HEK293 (cell line): Measurements from ENCODE around the gene CEP104.

Experiments used
- GLI4 ChIP-seq: fragments of 450-650 bp; formaldehyde crosslinking; IDR thresholded peaks from 2 replicates; pipeline ENCODE4 v1.5.1; 2016; ENCODE audit warnings: missing biosample characterization, missing genetic modification characterization
- IKZF3 ChIP-seq: fragments of 450-650 bp; IDR thresholded peaks from 2 replicates; pipeline ENCODE4 v1.5.0; 2018; ENCODE audit warnings: missing biosample characterization, mild to moderate bottlenecking, missing genetic modification characterization, moderate library complexity
- KLF16 ChIP-seq: fragments of 450-650 bp; formaldehyde crosslinking; IDR thresholded peaks from 2 replicates; pipeline ENCODE4 v1.5.1; 2017; ENCODE audit warnings: missing biosample characterization, missing genetic modification characterization
- KLF7 ChIP-seq: fragments of 450-650 bp; formaldehyde crosslinking; IDR thresholded peaks from 2 replicates; pipeline ENCODE4 v1.5.1; 2016; ENCODE audit warnings: missing biosample characterization, missing genetic modification characterization, borderline replicate concordance
- KLF9 ChIP-seq: fragments of 450-650 bp; formaldehyde crosslinking; IDR thresholded peaks from 2 replicates; pipeline ENCODE4 v1.5.1; 2016; ENCODE audit warnings: missing biosample characterization, missing genetic modification characterization, low read depth
- RBAK ChIP-seq: fragments of 450-650 bp; formaldehyde crosslinking; IDR thresholded peaks from 2 replicates; pipeline ENCODE4 v1.5.1; 2016; ENCODE audit warnings: missing biosample characterization, missing genetic modification characterization
- SP2 ChIP-seq: fragments of 450-650 bp; formaldehyde crosslinking; IDR thresholded peaks from 2 replicates; pipeline ENCODE4 v1.5.1; 2016; ENCODE audit warnings: missing biosample characterization, missing genetic modification characterization
- SP3 ChIP-seq: fragments of 450-650 bp; formaldehyde crosslinking; IDR thresholded peaks from 2 replicates; pipeline ENCODE4 v1.5.1; 2016; ENCODE audit warnings: missing biosample characterization, missing genetic modification characterization
- YY2 ChIP-seq: fragments of 450-650 bp; formaldehyde crosslinking; IDR thresholded peaks from 2 replicates; pipeline ENCODE4 v1.5.1; 2016; ENCODE audit warnings: missing biosample characterization, missing genetic modification characterization
- ZBTB20 ChIP-seq: fragments of 450-650 bp; formaldehyde crosslinking; IDR thresholded peaks from 2 replicates; pipeline ENCODE4 v1.5.1; 2016; ENCODE audit warnings: missing biosample characterization, missing genetic modification characterization
- ZFHX2 ChIP-seq: fragments of 450-650 bp; formaldehyde crosslinking; conservative IDR thresholded peaks from 2 replicates; pipeline ENCODE4 v1.5.1; 2016; ENCODE audit warnings: missing biosample characterization, missing genetic modification characterization
- ZFP69B ChIP-seq: fragments of 450-650 bp; formaldehyde crosslinking; IDR thresholded peaks from 2 replicates; pipeline ENCODE4 v1.5.1; 2016; ENCODE audit warnings: missing biosample characterization, missing genetic modification characterization
- ZIC2 ChIP-seq: fragments of 450-650 bp; formaldehyde crosslinking; IDR thresholded peaks from 2 replicates; pipeline ENCODE4 v1.5.1; 2016; ENCODE audit warnings: missing biosample characterization, missing genetic modification characterization
- ZNF174 ChIP-seq: fragments of 450-650 bp; formaldehyde crosslinking; IDR thresholded peaks from 2 replicates; pipeline ENCODE4 v1.5.0; 2017; ENCODE audit warnings: missing biosample characterization, mild to moderate bottlenecking, missing genetic modification characterization
- ZNF202 ChIP-seq: fragments of 450-650 bp; formaldehyde crosslinking; IDR thresholded peaks from 2 replicates; pipeline ENCODE4 v1.5.1; 2016; ENCODE audit warnings: missing biosample characterization, missing genetic modification characterization, borderline replicate concordance
- ZNF350 ChIP-seq: fragments of 450-650 bp; formaldehyde crosslinking; IDR thresholded peaks from 2 replicates; pipeline ENCODE4 v1.5.0; 2017; ENCODE audit warnings: missing biosample characterization, mild to moderate bottlenecking, missing genetic modification characterization
- ZNF391 ChIP-seq: fragments of 450-650 bp; formaldehyde crosslinking; IDR thresholded peaks from 2 replicates; pipeline ENCODE4 v1.5.1; 2016; ENCODE audit warnings: low read depth, missing biosample characterization, missing genetic modification characterization, borderline replicate concordance
- ZNF548 ChIP-seq: fragments of 450-650 bp; formaldehyde crosslinking; IDR thresholded peaks from 2 replicates; pipeline ENCODE4 v1.5.1; 2016; ENCODE audit warnings: missing biosample characterization, missing genetic modification characterization
- ZNF658 ChIP-seq: fragments of 450-650 bp; formaldehyde crosslinking; IDR thresholded peaks from 2 replicates; pipeline ENCODE4; 2016; ENCODE audit warnings: missing biosample characterization, missing genetic modification characterization
- ZNF701 ChIP-seq: fragments of 450-650 bp; formaldehyde crosslinking; IDR thresholded peaks from 2 replicates; pipeline ENCODE4 v1.5.1; 2016; ENCODE audit warnings: missing biosample characterization, missing genetic modification characterization
- ZNF747 ChIP-seq: fragments of 450-650 bp; formaldehyde crosslinking; IDR thresholded peaks from 2 replicates; pipeline ENCODE4 v1.5.1; 2016; ENCODE audit warnings: missing biosample characterization, missing genetic modification characterization
- ZSCAN16 ChIP-seq: fragments of 450-650 bp; formaldehyde crosslinking; IDR thresholded peaks from 2 replicates; pipeline ENCODE4 v1.5.1; 2016; ENCODE audit warnings: missing biosample characterization, missing genetic modification characterization
- TF ChIP-seq, protein P1 (sequence below): fragments of 450-650 bp; formaldehyde crosslinking; IDR thresholded peaks from 2 replicates; pipeline ENCODE4 v1.5.1; 2017; ENCODE audit warnings: missing biosample characterization, mild to moderate bottlenecking, missing genetic modification characterization, moderate library complexity
- TF ChIP-seq, protein P2 (sequence below): fragments of 450-650 bp; formaldehyde crosslinking; IDR thresholded peaks from 2 replicates; pipeline ENCODE4 v1.5.1; 2016; ENCODE audit warnings: missing biosample characterization, missing genetic modification characterization, low read depth
- TF ChIP-seq, protein P3 (sequence below): fragments of 450-650 bp; formaldehyde crosslinking; IDR thresholded peaks from 2 replicates; pipeline ENCODE4 v1.5.1; 2016; ENCODE audit warnings: missing biosample characterization, missing genetic modification characterization, borderline replicate concordance
- TF ChIP-seq, protein P4 (sequence below): fragments of 450-650 bp; formaldehyde crosslinking; IDR thresholded peaks from 2 replicates; pipeline ENCODE4 v1.5.1; 2016; ENCODE audit warnings: missing biosample characterization, missing genetic modification characterization
- TF ChIP-seq, protein P5 (sequence below): fragments of 450-650 bp; formaldehyde crosslinking; IDR thresholded peaks from 2 replicates; pipeline ENCODE4 v1.5.1; 2017; ENCODE audit warnings: missing biosample characterization, missing genetic modification characterization
- TF ChIP-seq, protein P6 (sequence below): IDR thresholded peaks from 2 replicates; pipeline ENCODE4 v1.6.1; 2011; ENCODE audit warnings: mild to moderate bottlenecking, low read depth, low read length, borderline replicate concordance

The CEP104 gene

DNA sequence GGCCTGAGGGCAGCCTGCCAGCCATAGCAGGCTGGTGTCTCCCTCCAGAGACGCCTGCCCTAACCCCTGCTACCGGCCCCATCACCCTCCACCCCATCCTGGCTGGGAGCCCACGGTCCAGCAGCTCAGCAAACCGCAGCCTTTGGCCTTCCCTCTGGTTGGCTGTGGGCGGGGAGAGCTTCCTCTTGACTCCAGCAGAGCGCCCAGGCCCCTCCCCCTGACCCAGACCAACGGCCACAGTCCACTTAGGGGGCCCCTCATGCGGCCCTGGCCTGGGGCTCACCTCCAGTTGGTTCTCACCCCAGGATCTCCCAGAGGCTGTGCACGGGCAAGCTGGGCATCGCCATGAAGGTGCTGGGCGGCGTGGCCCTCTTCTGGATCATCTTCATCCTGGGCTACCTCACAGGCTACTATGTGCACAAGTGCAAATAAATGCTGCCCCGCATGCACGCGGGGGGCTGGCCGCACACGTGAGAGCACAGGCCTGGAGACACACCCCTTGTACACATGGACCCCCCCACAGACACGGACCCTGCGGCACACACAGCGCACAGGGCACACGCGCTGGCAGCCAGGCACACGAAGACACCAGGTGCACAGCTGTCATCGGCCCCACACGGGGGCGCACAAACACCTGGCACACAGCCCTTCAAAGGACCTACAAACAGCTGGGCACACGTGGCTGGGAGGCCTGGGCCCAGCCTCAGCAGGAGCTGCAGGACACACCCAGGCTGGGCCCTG is 81.4 kb downstream of the CEP104 start (continued):
- TF ChIP-seq, protein P1, sequence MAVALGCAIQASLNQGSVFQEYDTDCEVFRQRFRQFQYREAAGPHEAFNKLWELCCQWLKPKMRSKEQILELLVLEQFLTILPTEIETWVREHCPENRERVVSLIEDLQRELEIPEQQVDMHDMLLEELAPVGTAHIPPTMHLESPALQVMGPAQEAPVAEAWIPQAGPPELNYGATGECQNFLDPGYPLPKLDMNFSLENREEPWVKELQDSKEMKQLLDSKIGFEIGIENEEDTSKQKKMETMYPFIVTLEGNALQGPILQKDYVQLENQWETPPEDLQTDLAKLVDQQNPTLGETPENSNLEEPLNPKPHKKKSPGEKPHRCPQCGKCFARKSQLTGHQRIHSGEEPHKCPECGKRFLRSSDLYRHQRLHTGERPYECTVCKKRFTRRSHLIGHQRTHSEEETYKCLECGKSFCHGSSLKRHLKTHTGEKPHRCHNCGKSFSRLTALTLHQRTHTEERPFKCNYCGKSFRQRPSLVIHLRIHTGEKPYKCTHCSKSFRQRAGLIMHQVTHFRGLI, result no peak; the same call in 1 of the 2 replicates
- TF ChIP-seq ZNF350 (tag by site-specific recombination), result no peak
- TF ChIP-seq SP3, result no peak
- no peak for TF ChIP-seq YY2 (tag by site-specific recombination)
- peak; percentile 90 for TF ChIP-seq ZFP69B (tag by site-specific recombination)
- TF ChIP-seq, protein P2, sequence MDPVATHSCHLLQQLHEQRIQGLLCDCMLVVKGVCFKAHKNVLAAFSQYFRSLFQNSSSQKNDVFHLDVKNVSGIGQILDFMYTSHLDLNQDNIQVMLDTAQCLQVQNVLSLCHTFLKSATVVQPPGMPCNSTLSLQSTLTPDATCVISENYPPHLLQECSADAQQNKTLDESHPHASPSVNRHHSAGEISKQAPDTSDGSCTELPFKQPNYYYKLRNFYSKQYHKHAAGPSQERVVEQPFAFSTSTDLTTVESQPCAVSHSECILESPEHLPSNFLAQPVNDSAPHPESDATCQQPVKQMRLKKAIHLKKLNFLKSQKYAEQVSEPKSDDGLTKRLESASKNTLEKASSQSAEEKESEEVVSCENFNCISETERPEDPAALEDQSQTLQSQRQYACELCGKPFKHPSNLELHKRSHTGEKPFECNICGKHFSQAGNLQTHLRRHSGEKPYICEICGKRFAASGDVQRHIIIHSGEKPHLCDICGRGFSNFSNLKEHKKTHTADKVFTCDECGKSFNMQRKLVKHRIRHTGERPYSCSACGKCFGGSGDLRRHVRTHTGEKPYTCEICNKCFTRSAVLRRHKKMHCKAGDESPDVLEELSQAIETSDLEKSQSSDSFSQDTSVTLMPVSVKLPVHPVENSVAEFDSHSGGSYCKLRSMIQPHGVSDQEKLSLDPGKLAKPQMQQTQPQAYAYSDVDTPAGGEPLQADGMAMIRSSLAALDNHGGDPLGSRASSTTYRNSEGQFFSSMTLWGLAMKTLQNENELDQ, result no peak
- no peak for TF ChIP-seq ZNF658
- no peak for TF ChIP-seq ZNF747
- no peak for TF ChIP-seq ZNF174 (tag by site-specific recombination)
- TF ChIP-seq KLF7, result peak; percentile 75; the same call in 1 of the 2 replicates
- TF ChIP-seq, protein P3, sequence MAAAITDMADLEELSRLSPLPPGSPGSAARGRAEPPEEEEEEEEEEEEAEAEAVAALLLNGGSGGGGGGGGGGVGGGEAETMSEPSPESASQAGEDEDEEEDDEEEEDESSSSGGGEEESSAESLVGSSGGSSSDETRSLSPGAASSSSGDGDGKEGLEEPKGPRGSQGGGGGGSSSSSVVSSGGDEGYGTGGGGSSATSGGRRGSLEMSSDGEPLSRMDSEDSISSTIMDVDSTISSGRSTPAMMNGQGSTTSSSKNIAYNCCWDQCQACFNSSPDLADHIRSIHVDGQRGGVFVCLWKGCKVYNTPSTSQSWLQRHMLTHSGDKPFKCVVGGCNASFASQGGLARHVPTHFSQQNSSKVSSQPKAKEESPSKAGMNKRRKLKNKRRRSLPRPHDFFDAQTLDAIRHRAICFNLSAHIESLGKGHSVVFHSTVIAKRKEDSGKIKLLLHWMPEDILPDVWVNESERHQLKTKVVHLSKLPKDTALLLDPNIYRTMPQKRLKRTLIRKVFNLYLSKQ (tag by site-specific recombination), result no peak
- TF ChIP-seq, protein P4, sequence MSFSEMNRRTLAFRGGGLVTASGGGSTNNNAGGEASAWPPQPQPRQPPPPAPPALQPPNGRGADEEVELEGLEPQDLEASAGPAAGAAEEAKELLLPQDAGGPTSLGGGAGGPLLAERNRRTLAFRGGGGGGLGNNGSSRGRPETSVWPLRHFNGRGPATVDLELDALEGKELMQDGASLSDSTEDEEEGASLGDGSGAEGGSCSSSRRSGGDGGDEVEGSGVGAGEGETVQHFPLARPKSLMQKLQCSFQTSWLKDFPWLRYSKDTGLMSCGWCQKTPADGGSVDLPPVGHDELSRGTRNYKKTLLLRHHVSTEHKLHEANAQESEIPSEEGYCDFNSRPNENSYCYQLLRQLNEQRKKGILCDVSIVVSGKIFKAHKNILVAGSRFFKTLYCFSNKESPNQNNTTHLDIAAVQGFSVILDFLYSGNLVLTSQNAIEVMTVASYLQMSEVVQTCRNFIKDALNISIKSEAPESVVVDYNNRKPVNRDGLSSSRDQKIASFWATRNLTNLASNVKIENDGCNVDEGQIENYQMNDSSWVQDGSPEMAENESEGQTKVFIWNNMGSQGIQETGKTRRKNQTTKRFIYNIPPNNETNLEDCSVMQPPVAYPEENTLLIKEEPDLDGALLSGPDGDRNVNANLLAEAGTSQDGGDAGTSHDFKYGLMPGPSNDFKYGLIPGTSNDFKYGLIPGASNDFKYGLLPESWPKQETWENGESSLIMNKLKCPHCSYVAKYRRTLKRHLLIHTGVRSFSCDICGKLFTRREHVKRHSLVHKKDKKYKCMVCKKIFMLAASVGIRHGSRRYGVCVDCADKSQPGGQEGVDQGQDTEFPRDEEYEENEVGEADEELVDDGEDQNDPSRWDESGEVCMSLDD, result peak; percentile 71; the same call in 1 of the 2 replicates
- TF ChIP-seq ZBTB20 (tag by site-specific recombination), result peak; percentile 37; the same call in 1 of the 2 replicates
- 0 out of 2 replicates have a peak, but pooled peaks have one; percentile 53 for TF ChIP-seq ZSCAN16 (tag by site-specific recombination)
- TF ChIP-seq SP2 (tag by site-specific recombination), result no peak
- no peak for TF ChIP-seq RBAK (tag by site-specific recombination)
- TF ChIP-seq, protein P5, sequence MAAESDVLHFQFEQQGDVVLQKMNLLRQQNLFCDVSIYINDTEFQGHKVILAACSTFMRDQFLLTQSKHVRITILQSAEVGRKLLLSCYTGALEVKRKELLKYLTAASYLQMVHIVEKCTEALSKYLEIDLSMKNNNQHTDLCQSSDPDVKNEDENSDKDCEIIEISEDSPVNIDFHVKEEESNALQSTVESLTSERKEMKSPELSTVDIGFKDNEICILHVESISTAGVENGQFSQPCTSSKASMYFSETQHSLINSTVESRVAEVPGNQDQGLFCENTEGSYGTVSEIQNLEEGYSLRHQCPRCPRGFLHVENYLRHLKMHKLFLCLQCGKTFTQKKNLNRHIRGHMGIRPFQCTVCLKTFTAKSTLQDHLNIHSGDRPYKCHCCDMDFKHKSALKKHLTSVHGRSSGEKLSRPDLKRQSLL (tag by site-specific recombination), result no peak
- TF ChIP-seq ZNF391 (tag by site-specific recombination), result 0 out of 2 replicates have a peak, but pooled peaks have one; percentile 58
- 0 out of 2 replicates have a peak, but pooled peaks have one; percentile 5 for TF ChIP-seq ZFHX2 (tag by site-specific recombination)
- no peak for TF ChIP-seq ZNF548 (tag by site-specific recombination)
- TF ChIP-seq ZIC2 (tag by site-specific recombination), result peak; percentile 55
- peak; percentile 73; the same call in 1 of the 2 replicates for TF ChIP-seq KLF16 (tag by site-specific recombination)
- no peak for TF ChIP-seq GLI4 (tag by site-specific recombination)
- no peak for TF ChIP-seq IKZF3
- TF ChIP-seq, protein P6, sequence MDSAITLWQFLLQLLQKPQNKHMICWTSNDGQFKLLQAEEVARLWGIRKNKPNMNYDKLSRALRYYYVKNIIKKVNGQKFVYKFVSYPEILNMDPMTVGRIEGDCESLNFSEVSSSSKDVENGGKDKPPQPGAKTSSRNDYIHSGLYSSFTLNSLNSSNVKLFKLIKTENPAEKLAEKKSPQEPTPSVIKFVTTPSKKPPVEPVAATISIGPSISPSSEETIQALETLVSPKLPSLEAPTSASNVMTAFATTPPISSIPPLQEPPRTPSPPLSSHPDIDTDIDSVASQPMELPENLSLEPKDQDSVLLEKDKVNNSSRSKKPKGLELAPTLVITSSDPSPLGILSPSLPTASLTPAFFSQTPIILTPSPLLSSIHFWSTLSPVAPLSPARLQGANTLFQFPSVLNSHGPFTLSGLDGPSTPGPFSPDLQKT, result no peak
- no peak for TF ChIP-seq ZNF701 (tag by site-specific recombination)
- no peak for TF ChIP-seq ZNF202 (tag by site-specific recombination)
- TF ChIP-seq KLF9 (tag by site-specific recombination), result peak; percentile 77
